ENCODE measurements around the gene SMG7. TPM values are rescaled to one million over a fixed set of nuclear protein-coding genes. Genes with fewer than 3 reads are reported as not detected.

SMG7 gene
- total and polyA plus RNA-seq, 5 donors: 18.6 to 50.8 (median 39.1) TPM

GRCh38 chr1:183484851-183485250, 12.6 kb downstream of the SMG7 start:
- ATAC-seq: no peak
- H3K4me1 ChIP-seq (ENCODE audit: control insufficient read depth, insufficient read depth, low read length): peaks cover 4% of the 10 kb centered on the region
- H3K27me3 ChIP-seq (ENCODE audit: control insufficient read depth, insufficient read depth): no peaks in the 10 kb centered on the region
- H3K4me3 ChIP-seq (ENCODE audit: low read length): no peak overlapping the region
- intact Hi-C loops (cut with DNase I): no loop called here
- DNase-seq: no peak
- no peaks in the 10 kb centered on the region for H3K9me3 ChIP-seq (ENCODE audit: control insufficient read depth, low read length)
- WGBS: 74% methylated on average over 1 of the region's 1 CpG
- H3K27ac ChIP-seq (ENCODE audit: low read length): no peak overlapping the region

GRCh38 chr1:183487674-183488442, 15.6 kb downstream of the SMG7 start:
- Histone ChIP-seq H3K27ac (ENCODE audit: low read length) (no peak overlapping the region), H3K27me3 (ENCODE audit: control insufficient read depth, insufficient read depth) (no peaks in the 10 kb centered on the region), H3K4me1 (ENCODE audit: control insufficient read depth, insufficient read depth, low read length) (peaks cover 6% of the 10 kb centered on the region), H3K9me3 (ENCODE audit: control insufficient read depth, low read length) (no peaks in the 10 kb centered on the region), H3K4me3 (ENCODE audit: low read length) (no peak overlapping the region)
- ATAC-seq (no peak), DNase-seq (no peak)
- intact Hi-C loops (cut with DNase I): no loop called here
- 80% methylated on average over 2 of the region's 2 CpGs for WGBS

GRCh38 chr1:183490932-183491331, 18.6 kb downstream of the SMG7 start:
- H3K9me3 ChIP-seq (ENCODE audit: control insufficient read depth, low read length): no peaks in the 10 kb centered on the region
- DNase-seq: no peak
- H3K27me3 ChIP-seq (ENCODE audit: control insufficient read depth, insufficient read depth): no peaks in the 10 kb centered on the region
- no peak for ATAC-seq
- peaks cover 3% of the 10 kb centered on the region for H3K4me1 ChIP-seq (ENCODE audit: control insufficient read depth, insufficient read depth, low read length)
- no peak overlapping the region for H3K4me3 ChIP-seq (ENCODE audit: low read length)
- intact Hi-C loops (cut with DNase I): no loop called here
- WGBS: 72% methylated on average over 5 of the region's 5 CpGs
- H3K27ac ChIP-seq (ENCODE audit: low read length): no peak overlapping the region

GRCh38 chr1:183493540-183494245, 21.4 kb downstream of the SMG7 start:
- H3K27ac ChIP-seq (ENCODE audit: low read length): no peak overlapping the region
- intact Hi-C loops (cut with DNase I): no loop called here

DNA sequence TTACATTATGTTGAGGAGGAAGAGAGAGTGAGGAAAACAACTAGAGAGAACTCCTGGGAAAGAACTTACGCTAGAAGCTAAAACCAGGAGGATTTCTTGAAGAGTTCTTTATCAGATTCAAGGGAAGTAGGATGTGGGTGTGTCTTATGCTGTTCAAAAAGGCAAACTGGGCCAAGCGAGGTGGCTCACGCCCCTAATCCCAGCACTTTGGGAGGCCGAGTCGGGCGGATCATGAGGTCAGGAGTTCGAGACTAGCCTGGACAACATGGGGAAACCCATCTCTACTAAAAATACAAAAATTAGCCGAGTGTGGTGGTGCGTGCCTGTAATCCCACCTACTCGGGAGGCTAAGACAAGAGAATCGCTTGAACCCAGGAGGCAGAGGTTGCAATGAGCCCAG, 23.1 kb downstream of the SMG7 start:
- Histone ChIP-seq H3K27me3 (ENCODE audit: control insufficient read depth, insufficient read depth) (no peaks in the 10 kb centered on the region), H3K4me3 (ENCODE audit: low read length) (no peak overlapping the region), H3K9me3 (ENCODE audit: control insufficient read depth, low read length) (no peaks in the 10 kb centered on the region), H3K4me1 (ENCODE audit: control insufficient read depth, insufficient read depth, low read length) (peaks cover 5% of the 10 kb centered on the region), H3K27ac (ENCODE audit: low read length) (no peak overlapping the region)
- DNase-seq (no peak), ATAC-seq (no peak)
- intact Hi-C loops (cut with DNase I): no loop called here
- WGBS: 85% methylated on average over 11 of the region's 11 CpGs

More at GRCh38 chr1:183493540-183494245, 21.4 kb downstream of the SMG7 start:
- WGBS: 96% methylated on average over 12 of the region's 12 CpGs
- ATAC-seq (no peak), DNase-seq (peak in 1 of 3 donors; percentile 6)
- no peak overlapping the region for H3K4me3 ChIP-seq (ENCODE audit: low read length)
- H3K27me3 ChIP-seq (ENCODE audit: control insufficient read depth, insufficient read depth): no peaks in the 10 kb centered on the region
- peaks cover 5% of the 10 kb centered on the region for H3K4me1 ChIP-seq (ENCODE audit: control insufficient read depth, insufficient read depth, low read length)
- H3K9me3 ChIP-seq (ENCODE audit: control insufficient read depth, low read length): no peaks in the 10 kb centered on the region

- no peak overlapping the region for H3K4me3 ChIP-seq (ENCODE audit: low read length)
- no peak for DNase-seq
- 100% methylated on average over 2 of the region's 2 CpGs for WGBS
- intact Hi-C loops (cut with DNase I): no loop called here
- no peaks in the 10 kb centered on the region for H3K9me3 ChIP-seq (ENCODE audit: control insufficient read depth, low read length)
- H3K27me3 ChIP-seq (ENCODE audit: control insufficient read depth, insufficient read depth): no peaks in the 10 kb centered on the region
- ATAC-seq: no peak
- no peak overlapping the region for H3K27ac ChIP-seq (ENCODE audit: low read length)
- H3K4me1 ChIP-seq (ENCODE audit: control insufficient read depth, insufficient read depth, low read length): peaks cover 4% of the 10 kb centered on the region
These were observed 24.9 kb downstream of the SMG7 start for GRCh38 chr1:183497218-183497617.

DNA sequence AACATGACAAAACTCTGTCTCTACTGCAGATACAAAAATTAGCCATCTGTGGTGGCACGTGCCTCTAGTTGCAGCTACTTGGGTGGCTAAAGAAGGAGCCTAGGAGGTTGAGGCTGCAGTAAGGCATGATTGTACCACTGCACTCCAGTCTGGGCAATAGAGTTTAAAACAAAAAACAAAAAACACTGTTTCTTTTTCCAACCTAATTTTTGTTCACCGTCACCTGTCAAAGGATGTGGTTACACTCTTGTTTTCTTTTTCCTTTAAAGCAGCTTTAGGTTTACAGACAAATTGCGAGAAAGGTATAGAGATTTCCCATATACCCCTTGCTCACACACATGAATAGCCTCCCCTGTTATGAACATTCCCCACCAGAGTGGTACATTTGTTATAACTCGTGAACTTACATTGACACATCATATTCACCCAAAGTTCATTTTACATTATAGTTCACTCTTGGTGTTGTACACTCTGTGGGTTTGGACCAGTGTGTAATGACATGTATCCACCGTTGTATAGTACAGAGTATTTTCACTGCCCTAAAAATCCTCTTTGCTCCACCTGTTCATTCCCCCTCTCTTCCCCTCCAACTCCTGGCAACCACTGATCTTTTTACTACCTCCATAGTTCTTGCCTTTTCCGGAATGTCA, 26.2 kb downstream of the SMG7 start:
- DNase-seq: no peak
- no peaks in the 10 kb centered on the region for H3K27me3 ChIP-seq (ENCODE audit: control insufficient read depth, insufficient read depth)
- H3K9me3 ChIP-seq (ENCODE audit: control insufficient read depth, low read length): no peaks in the 10 kb centered on the region
- ATAC-seq: no peak
- H3K4me3 ChIP-seq (ENCODE audit: low read length): no peak overlapping the region
- 88% methylated on average over 6 of the region's 6 CpGs for WGBS
- no peak overlapping the region for H3K27ac ChIP-seq (ENCODE audit: low read length)
- intact Hi-C loops (cut with DNase I): no loop called here
- H3K4me1 ChIP-seq (ENCODE audit: control insufficient read depth, insufficient read depth, low read length): peaks cover 5% of the 10 kb centered on the region

DNA sequence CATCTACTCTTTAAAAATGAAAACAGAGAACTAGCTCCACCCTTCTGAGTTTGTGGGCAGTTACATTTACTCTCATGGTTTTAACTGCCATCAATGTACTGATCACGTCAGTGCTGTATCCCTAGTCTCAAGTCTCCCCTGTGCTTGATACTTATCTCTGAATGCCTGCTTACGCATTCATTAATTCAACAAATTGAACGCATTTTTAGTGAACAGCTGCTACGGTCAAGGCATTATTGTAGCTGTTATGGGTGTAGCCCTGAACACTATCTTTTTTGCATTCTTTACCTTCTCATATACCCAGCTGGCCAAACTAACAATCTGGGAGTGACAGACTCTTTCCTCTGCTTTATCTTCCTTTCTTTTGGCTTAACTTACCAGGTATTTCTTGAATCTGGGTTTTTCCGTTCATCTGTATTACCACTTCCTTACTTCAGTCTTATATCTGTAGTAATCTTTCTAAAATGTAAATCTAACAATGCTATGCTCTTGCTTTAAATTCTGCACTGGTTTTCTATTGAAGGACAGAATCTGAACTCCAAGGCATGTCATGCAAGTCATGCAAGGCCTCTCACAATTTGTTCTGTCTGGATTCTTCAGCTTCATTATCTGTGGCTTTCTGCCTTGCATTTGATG, 33.3 kb downstream of the SMG7 start:
- Histone ChIP-seq H3K9me3 (ENCODE audit: control insufficient read depth, low read length) (no peaks in the 10 kb centered on the region), H3K27ac (ENCODE audit: low read length) (no peak overlapping the region), H3K27me3 (ENCODE audit: control insufficient read depth, insufficient read depth) (no peaks in the 10 kb centered on the region), H3K4me1 (ENCODE audit: control insufficient read depth, insufficient read depth, low read length) (peaks cover 1% of the 10 kb centered on the region), H3K4me3 (ENCODE audit: low read length) (no peak overlapping the region)
- DNase-seq (no peak), ATAC-seq (no peak)
- WGBS: 87% methylated on average over 5 of the region's 5 CpGs
- intact Hi-C loops (cut with DNase I): no loop called here

DNA sequence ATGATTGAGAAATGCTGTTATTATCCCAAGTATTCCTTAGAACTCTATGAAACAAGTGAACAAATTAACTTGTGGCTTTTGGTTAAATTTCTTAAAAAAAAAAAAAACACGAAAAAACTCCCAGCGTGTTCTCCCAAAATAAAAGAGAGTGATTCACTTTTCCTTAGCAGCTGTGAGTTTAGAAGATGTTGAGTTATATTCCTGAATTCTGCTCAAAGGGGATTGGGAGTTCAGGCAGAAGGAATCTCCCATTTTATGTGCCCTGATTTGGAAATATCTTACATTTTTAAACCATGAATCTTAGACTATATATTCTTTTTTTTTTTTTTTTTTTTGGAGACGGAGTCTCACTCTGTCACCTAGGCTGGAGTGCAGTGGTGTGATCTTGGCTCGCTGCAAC, 34.3 kb downstream of the SMG7 start:
- H3K4me1 ChIP-seq (ENCODE audit: control insufficient read depth, insufficient read depth, low read length): peaks cover 1% of the 10 kb centered on the region
- ATAC-seq: no peak
- no peaks in the 10 kb centered on the region for H3K9me3 ChIP-seq (ENCODE audit: control insufficient read depth, low read length)
- no peak for DNase-seq
- H3K27ac ChIP-seq (ENCODE audit: low read length): no peak overlapping the region
- no peaks in the 10 kb centered on the region for H3K27me3 ChIP-seq (ENCODE audit: control insufficient read depth, insufficient read depth)
- 85% methylated on average over 4 of the region's 4 CpGs for WGBS
- H3K4me3 ChIP-seq (ENCODE audit: low read length): no peak overlapping the region
- intact Hi-C loops (cut with DNase I): no loop called here

DNA sequence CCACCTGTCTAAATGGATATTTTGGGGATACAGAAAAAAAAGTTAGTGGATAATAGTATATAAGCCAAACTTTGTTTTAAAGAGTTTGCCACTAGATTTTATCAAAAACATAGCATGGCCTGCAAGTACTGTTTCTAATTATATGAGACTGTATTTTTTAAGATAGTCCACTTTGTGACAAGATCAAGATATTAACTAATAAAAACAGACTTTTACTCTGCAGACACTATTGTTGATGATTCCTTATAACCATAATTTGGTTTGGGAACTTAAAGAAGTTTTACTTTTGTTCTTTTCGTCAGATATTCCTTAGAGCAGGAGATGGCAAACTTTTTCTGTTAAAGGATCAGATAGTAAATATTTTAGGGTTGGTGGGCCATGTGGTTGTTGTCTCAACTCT, 36.4 kb downstream of the SMG7 start:
- H3K4me1 ChIP-seq (ENCODE audit: control insufficient read depth, insufficient read depth, low read length): no peaks in the 10 kb centered on the region
- intact Hi-C loops (cut with DNase I): no loop called here
- H3K9me3 ChIP-seq (ENCODE audit: control insufficient read depth, low read length): no peaks in the 10 kb centered on the region
- H3K27ac ChIP-seq (ENCODE audit: low read length): no peak overlapping the region
- H3K27me3 ChIP-seq (ENCODE audit: control insufficient read depth, insufficient read depth): no peaks in the 10 kb centered on the region
- no peak overlapping the region for H3K4me3 ChIP-seq (ENCODE audit: low read length)
- ATAC-seq (no peak), DNase-seq (no peak)
- WGBS: 64% methylated on average over 1 of the region's 1 CpG

DNA sequence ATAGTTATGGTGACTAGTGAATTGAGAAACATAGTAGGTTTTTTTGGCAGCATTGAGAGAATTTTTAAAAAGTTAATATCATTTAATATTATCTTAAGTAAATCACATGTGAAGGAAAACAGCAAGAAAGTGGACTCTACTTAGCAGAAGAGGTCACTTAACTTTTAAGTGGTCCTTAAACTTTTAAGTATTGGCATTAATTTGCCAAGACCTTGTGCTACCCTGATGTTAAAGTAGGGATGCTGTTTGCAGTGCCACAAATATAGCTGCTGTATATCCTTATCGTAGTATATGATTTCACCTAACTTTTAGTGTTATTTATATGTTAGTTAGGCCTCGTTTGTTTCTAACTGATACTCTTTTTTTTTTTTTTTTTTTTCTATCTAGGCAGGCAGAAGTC, 40.2 kb downstream of the SMG7 start:
- ATAC-seq: no peak
- intact Hi-C loops (cut with DNase I): no loop called here
- H3K27me3 ChIP-seq (ENCODE audit: control insufficient read depth, insufficient read depth): no peaks in the 10 kb centered on the region
- H3K9me3 ChIP-seq (ENCODE audit: control insufficient read depth, low read length): no peaks in the 10 kb centered on the region
- DNase-seq: no peak
- no peak overlapping the region for H3K27ac ChIP-seq (ENCODE audit: low read length)
- no peaks in the 10 kb centered on the region for H3K4me1 ChIP-seq (ENCODE audit: control insufficient read depth, insufficient read depth, low read length)
- no peak overlapping the region for H3K4me3 ChIP-seq (ENCODE audit: low read length)
- WGBS: 69% methylated on average over 2 of the region's 2 CpGs
